Lower leg skin (tissue), 3 donors: ENCODE data around the gene ECE1.

Source experiments
- POLR2A ChIP-seq, 2 donors: fragments of 450-650 bp; IDR thresholded peaks; one replicate each; pipeline ENCODE4 v1.6.1; 2016 to 2017; ENCODE audit warnings: antibody characterized with exemption in 2 of 2, mild to moderate bottlenecking in 1 of 2, moderate library complexity in 1 of 2
- TF ChIP-seq, protein P1 (sequence below), 3 donors: fragments of 450-650 bp; IDR thresholded peaks; one replicate each; pipeline ENCODE4 v1.5.1; 2016; ENCODE audit warnings: antibody characterized with exemption in 3 of 3, mild to moderate bottlenecking in 3 of 3, moderate library complexity in 2 of 3

DNA sequence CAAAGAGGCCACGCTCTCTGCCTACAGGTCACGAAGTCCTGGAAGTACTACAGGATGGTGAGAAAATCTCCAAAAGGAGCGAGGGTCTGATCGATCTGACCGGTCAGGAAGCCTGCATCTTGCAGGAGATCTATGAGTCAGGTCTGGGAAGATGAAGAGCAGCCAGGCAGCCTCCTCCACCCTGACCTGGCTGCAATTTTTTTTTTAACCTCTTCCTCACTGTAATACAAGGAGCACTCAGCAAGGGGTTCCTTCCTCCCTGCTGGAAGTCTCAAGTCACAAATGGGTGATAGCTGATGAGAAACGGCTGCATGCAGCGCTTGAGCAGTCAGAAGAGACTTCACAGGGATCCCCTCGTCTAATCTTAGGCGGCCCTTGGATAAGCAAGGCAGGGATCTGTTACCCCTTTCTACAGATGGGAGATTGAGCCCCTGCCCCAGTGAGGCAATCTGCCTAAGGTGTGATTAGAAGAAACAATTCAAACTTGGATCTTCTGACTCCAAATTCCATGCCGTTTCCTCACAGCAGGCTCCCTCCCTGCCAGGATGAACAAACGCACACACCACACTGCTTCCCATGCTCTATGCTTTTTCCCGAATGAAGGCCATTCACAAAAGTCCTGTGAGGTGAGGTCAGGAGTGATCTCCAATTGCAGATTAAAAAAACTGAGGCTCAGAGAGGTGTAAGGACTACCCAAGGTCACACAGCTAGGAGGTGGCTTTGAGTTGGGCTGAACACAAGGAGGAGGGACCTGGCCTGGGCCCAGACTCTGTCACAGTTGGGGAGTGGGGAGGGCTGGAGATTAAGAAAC is 48.3 kb downstream of the ECE1 start:
- TF ChIP-seq, protein P1, sequence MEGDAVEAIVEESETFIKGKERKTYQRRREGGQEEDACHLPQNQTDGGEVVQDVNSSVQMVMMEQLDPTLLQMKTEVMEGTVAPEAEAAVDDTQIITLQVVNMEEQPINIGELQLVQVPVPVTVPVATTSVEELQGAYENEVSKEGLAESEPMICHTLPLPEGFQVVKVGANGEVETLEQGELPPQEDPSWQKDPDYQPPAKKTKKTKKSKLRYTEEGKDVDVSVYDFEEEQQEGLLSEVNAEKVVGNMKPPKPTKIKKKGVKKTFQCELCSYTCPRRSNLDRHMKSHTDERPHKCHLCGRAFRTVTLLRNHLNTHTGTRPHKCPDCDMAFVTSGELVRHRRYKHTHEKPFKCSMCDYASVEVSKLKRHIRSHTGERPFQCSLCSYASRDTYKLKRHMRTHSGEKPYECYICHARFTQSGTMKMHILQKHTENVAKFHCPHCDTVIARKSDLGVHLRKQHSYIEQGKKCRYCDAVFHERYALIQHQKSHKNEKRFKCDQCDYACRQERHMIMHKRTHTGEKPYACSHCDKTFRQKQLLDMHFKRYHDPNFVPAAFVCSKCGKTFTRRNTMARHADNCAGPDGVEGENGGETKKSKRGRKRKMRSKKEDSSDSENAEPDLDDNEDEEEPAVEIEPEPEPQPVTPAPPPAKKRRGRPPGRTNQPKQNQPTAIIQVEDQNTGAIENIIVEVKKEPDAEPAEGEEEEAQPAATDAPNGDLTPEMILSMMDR (IDR thresholded peaks at IDR 0.05) = no peak
- no peak for TF ChIP-seq POLR2A (IDR thresholded peaks at IDR 0.05)
